GM18507 (cell line): ENCODE data around the gene XPO6.
"Not testable (repeated sequence)": the region's sequence is repeated elsewhere in the genome, so short reads cannot be mapped to it uniquely, and the experiment has no call there.

Source experiments
- DNase-seq: peaks from one replicate; pipeline ENCODE4 v3.0.0; 2011; ENCODE audit warnings: low read depth; ENCODE audit not compliant: insufficient read length; ENCODE audit errors: extremely low spot score
- FAIRE-seq: peaks from 2 replicates; lab custom pipeline; 2011; peaks lifted over from hg19 to GRCh38; lab: Jason Lieb, UNC

Gene XPO6

DNA sequence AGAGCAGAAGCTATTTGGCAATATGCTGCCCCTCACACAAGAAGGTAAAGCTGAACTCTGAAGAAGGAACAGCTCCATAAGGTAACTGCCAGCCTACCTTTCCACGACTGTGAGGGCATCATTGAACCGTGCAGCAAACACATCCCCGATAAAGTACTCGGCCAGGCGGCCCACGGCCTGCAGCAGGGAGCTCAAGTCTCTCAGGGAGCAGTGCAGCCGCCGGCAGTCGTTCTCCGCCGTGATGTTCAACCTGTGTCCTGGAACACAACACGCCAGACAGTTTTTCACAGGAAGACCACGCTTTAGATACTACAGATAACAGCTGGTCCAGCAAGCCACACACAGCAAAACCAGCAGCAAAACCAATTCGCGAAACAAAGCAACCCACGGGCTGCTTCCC lies 86.2 kb downstream of the XPO6 start:
- no peak for FAIRE-seq

DNA sequence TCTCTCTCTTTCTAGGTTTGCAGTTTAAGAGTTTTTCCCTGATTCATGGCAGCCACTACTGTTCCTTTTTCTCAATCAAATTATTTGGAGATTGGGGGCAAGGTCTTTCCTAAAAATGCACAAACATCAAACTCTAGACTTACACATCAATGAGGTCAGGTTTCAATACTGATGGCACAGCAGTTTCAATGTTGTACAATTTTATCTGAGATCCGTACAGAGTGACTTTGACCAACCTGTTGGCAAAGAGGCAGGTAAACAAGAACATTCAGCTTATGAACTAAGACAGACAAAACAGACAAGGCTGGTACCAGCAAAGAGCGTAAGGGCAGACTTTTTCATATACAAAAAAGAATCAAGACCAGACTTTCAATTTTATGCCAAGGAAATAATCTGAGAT lies 90.2 kb downstream of the XPO6 start:
- DNase-seq (no peak), FAIRE-seq (no peak)

More for the DNA sequence above, 86.2 kb downstream of the XPO6 start:
- DNase-seq, result no peak

DNA sequence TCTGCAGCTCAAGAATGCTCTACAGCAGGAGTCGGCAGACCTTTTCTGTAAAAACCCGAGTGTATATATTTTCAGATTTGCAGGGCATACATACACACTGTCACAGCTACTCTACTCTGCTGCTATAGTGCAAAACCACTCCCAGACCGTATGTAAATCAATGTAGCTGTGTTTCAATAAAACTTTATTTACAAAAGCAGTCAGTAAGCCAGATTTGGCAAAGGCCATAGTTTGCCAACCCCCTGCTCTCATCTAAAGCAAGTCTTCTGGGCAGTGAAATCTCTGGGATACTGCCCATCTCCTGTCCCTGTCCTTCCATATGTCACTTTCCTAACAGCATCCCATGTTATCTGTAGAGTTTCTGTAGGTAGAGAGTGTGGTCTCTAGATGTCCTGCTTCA lies 91.0 kb downstream of the XPO6 start:
- DNase-seq (no peak), FAIRE-seq (no peak)

DNA sequence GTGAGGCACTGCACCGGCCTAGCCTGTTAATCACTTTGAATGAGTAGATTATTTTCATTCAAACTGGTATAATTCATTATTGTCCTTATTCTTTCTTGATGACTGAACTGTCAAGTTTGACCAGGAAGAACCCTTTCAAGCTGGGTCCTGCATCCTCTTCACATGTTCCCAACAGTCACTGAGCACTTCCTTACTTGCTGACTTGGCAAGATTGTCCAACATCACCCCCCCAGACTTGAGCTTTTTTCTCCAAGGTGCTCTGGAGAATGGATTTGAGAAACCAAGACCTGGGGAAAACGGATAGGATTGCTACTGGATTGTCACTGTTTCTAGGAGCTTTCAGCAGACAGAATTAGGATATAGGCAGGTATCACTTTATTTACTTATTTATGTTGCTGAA lies 93.1 kb downstream of the XPO6 start:
- FAIRE-seq (no peak), DNase-seq (no peak)

DNA sequence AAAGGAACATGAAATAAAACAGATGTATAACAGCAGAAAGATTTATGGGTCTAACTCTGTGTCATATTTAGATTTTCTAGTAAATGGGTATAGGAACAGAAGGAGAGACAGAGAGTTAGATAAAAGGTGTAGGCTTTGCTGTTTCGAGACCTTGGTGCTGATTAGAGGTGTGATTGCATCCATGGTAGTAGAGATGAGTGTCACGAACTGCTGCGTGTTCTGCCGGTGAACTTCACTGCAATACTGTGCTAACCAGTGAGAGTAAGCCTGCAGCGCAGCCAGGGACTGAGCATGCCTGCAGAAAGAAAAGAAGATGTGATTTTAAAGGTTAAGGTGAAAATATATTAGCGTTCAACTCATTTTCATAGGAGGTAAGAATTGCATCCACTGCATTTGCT lies 94.6 kb downstream of the XPO6 start:
- FAIRE-seq, result no peak
- no peak for DNase-seq

DNA sequence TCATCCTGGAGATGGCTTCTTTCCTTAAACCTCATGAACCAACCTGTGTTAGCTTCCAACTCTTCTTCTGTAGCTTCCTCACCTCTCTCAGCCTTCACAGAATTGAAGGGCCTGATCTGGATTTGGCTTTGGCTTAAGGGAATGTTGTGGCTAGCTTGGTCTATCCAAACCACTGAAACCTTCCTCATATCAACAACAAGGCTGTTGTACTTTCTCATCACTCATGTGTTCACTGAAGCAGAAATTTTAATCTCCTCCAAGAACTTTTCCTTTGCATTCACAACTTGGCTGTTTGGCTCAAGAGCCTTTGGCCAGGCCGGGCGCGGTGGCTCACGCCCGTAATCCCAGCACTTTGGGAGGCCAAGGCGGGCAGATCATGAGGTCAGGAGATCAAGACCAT lies 95.9 kb downstream of the XPO6 start:
- not testable (repeated sequence) for FAIRE-seq

DNA sequence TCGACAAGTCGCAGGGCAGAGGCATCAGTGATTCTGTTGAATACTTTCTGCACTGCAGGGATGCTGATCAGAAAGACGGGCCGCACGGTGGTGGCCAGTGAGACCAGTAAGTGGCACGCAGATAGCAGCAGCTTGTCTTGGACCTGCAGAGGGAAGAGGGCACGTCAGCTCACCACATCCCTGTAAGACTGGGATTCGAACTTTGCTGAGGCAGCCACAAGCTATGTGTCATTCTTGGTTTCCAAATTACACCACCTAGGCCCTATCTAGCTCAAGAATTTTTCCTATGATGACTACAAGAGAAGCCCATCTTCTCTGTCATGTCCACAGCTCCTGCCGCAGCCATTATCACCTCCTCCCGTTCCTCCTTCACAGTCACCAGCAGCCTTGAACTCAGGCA lies 98.9 kb downstream of the XPO6 start:
- DNase-seq (no peak), FAIRE-seq (no peak)

More for the DNA sequence above, 95.9 kb downstream of the XPO6 start:
- not testable (repeated sequence) for DNase-seq

DNA sequence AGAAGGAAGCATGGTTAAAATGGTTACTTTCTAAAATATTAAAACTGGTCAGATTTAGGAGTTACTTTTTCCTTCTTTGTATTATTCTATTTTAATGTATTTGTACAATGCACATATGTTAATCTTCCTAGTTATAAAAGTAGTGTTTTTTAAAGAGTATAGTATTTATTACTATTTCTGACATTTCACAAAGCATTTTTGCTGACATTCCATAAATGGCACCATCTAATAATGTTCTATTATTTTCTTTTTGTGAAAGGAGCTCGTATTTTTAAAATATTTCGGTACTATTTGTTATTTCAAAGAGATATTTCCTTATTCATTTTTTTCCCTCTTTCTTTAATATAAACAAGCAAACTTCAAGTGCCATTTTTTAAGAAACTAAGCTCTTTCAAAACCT lies 100.8 kb downstream of the XPO6 start:
- DNase-seq (no peak), FAIRE-seq (no peak)

DNA sequence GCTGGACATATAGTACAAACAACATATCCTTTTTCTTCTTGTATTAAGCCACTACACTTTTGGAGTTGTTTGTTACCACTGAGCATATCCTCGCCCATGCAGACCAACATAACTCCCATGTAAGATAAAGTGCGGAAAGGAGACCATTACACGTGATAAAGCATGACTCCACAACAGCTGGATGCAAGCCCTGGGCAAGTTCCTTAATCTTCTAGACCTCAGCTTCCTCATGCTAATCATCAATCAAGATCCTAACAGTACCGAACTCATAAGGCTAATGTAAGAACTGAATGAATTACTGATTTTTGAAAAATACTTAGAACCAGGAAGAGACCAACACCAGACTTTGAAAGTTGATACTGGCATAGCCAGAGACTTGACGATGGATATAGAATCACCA lies 101.3 kb downstream of the XPO6 start:
- FAIRE-seq (no peak), DNase-seq (no peak)

DNA sequence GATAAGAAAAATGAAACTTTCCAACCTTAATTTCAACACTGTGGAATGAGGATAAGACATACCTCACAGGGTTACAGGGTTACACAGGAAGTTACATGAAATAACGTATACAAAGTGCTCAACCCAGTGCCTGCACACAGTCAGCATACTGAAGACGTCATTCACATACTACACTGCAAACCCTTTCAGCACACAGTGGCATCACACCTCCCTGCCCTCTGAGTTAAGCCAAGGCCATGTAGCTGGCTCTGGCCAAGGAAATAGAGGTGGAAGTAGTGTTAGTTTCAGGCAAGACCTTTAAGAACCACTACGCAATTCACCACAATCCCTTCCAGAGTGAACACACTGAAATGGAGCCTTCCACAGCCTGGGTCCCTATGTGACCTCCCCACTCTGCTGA lies 101.7 kb downstream of the XPO6 start:
- FAIRE-seq, result no peak

DNA sequence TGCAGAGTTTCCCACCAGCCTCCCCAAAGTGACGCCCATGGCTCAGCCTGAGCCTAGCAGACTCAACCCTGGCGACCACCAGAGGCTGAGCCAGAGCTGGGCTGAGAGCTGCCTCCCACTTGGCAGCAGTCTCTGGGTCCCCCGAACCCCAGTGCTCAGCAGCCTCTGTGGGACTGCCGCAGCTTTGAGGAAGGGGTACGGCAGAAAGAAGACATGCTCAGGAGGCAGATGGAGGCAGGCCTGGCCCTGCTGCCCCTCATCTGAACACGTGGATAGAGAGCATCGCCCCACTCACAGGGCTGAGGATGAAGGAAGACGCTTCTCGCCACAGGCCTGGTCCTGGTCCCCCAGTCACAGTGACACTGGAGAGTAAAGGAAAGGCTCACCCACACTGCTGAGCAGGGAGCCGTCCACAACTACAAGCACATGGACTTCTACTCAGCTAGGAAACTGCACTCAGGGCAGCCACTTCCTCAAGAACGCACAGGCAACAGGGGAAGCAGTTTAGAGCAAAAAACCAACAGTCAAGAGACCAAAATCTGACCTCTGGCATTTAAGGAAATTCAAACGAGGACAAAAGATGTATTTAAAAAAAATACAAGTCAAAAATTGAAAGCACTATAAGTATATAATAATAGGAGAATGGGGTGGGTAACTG lies 103.0 kb downstream of the XPO6 start:
- DNase-seq (no peak), FAIRE-seq (no peak)

More for the DNA sequence above, 101.7 kb downstream of the XPO6 start:
- DNase-seq, result no peak

DNA sequence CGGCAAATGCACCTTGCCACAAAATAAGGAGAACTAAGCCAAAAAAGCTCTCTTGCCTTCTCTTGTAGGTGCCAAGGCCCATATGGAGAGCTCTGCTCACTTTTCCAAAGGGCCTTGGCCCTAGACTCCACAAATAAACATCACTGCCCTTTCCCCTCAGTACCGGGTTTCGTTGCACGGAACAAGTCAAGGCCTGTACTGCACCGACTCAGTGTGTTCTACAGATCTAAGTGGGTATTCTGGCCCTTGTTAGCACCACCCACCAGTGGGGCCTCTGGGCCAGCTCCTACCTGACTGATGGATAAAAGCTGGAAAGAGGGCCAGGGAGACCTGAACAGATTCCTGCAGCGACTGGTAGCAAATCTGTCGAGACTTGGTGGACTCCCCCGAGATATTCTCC lies 104.5 kb downstream of the XPO6 start:
- FAIRE-seq, result no peak
- no peak for DNase-seq

DNA sequence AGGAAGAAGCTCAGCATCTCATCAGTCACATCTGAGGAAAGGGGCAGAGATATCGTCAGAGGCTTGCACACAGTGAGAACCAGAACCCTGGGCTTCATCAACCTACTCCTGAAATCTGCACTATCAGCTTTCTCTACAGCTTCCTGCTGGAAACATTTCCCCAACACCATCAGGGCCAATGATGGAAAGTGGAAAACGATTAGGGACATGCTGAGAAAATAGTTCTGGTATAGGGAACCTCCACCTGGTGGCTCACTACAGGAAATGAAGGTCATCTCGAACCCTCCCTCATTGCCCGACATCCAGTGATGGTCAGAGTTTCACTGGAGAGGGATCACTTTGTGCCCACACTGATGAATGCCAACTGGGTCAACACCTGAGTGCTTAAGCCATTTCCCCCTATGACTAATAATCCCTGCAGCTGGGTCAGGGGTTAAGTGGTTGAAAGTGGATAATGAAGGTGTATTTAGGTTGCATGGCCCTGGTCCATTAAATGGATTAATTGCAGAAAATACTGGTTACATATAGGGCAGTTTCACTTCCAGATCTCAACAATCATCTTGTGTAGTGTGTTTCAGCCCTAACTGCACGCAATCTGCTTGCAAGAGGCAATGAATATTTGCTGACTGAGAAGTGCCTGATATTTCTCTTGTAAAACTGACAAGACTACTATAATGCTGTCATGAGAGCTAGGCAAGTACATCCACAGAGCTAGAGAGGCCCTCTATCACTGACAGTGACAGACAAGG lies 105.1 kb downstream of the XPO6 start:
- no peak for DNase-seq
- FAIRE-seq, result no peak

DNA sequence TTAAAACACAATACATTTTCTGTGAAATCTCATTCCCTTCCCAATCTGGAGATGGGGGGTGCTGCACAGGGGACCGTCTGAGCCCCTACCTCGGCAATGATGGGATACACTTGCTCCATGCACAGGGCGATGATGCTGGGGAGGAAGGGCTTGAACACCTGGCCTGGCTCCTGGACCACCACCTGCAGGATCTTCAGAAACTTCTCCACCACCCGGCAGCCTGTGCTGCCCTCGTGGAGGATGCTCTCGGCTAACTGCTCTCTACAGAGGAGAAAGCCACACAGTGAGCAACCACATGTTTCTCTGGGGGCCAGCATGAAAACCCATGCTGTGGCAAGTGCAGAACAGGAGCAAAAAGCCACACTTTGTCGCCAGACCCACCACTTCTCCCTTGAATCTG lies 105.8 kb downstream of the XPO6 start:
- DNase-seq (no peak), FAIRE-seq (no peak)

DNA sequence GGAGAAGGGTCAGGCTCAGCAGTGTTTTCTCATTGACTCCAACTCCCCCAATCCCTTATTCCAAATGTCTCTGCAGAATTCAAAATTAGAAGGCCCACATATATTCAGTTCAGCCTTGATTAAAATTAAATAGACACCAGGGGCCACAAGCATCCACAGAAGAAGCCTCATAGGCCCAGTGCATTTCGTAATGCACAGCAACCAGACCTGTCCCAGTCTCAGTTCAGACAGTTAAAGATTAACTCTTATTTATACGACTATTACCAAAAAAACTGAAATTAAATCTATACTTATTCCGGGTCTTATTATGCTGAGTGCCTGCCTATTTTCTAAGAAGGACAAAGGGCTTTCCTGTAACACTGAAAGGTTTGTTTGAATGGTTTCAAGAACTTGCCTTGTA lies 106.5 kb downstream of the XPO6 start:
- no peak for DNase-seq
- no peak for FAIRE-seq

DNA sequence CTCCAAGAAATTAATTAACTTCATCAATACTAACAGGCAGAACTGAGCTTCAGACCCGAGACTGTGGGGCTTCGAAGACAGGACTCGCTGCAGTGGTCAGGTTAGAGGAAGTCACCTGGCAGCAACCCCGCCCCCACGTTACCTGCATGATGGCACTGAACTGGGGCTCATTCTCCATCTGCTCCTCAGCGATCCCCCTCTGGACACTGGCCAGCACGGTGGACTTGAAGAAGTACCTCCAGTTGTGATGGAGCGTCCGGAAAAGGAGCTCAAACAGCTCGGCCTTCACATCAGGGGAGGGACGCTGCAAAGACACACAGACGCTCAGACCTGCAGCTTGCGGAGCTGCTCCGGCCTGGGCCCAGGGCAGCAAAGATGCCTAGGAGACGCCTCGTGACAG lies 107.4 kb downstream of the XPO6 start:
- DNase-seq (no peak), FAIRE-seq (no peak)

DNA sequence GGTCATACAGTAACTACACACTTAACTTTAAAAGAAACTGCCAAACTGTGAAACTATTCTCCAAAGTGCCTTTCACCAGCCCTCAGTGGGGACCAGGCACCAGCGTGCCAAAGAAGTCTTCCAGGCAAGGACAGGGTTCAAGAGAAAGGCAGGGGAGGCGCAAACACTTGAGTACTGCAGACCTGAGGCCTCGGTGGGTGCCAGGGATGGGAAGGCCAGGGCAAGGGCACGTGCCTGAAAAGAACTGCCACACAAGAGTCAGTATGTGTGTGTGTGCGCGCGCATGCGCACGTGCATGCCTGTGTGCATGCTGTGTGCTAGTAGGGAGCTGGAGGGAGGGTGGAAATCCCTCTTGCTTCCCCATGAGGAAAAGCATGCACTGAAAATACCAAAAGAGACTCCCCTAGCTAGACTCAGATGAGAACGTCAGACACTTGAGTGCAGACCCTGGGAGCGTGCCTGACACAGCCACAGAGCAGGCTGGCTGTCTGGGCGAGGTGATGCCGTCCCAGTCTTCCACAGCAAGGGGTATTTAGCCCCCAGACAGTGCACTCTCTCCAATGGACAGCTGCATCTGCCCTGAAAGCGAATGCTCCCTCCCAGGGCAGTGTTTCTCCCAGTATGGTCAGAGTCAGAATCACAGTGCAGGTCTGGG lies 108.1 kb downstream of the XPO6 start:
- FAIRE-seq (no peak), DNase-seq (no peak)

DNA sequence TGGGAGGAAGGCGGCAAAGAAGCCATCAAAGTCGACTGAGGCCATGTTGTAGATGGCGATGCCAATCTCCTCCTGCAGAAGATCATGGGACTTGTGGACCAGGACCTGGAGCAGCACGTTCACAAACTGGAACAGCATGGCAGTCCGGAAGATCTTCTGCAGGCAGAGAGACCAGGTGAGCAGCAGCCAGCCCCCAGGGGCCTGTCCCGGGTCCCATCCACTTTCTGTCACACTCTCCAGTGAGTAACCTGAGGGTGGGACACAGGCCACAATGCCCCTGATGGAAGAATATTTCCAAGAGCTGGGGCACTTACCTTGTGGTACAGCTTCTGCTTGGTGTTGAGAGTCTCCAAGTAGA lies 110.3 kb downstream of the XPO6 start:
- FAIRE-seq (no peak), DNase-seq (no peak)

DNA sequence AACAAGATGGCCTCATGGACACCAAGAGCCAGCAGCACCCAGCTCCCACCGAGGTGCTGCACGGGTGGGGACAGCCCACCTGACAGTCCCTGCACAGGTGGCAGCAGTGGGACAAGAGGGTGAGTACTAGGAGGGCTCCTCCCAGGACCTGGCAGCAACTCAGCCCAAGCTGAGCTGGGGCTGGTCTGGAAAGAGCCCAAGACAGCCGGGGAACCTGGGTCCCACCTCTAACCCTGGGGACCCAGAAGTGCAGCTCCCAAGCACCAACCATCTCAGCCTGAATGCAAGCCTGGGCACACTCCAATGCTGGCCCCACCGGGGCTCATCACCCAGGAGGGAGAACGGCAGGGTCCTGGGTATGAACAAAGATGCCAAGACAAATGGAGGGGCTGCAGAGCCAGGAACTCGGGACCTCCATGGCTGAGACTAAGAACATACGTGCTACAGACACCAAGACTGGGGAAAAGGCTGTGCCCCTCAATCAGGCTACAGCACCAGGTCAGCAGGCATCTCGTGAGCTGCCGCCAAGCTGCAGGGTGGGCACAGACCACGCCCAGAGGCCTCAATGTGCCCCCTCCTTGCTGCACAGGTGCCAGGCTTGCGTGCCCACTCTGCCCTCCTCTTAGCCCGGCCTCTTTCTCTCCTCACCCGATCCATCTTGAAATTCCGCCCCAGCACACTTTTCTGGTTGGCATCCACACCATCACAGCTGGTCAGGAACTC lies 110.8 kb downstream of the XPO6 start:
- DNase-seq (no peak), FAIRE-seq (no peak)
